K562 (cell line): ENCODE results near the gene TESK1. TPM values are rescaled to one million over a fixed set of nuclear protein-coding genes. Genes with fewer than 3 reads are reported as not detected.

Experiments used
- ATF6 ChIP-seq: sonication (generic); formaldehyde crosslinking; IDR thresholded peaks from 2 replicates; pipeline ENCODE4 v1.4.0; 2020; ENCODE audit warnings: mild to moderate bottlenecking, missing genetic modification reagents
- BACH1 ChIP-seq: fragments of 200-800 bp; sonication (Bioruptor generic); IDR thresholded peaks from 2 replicates; pipeline ENCODE4 v1.6.1; 2016; ENCODE audit warnings: missing genetic modification characterization, missing compliant biosample characterization
- DMBX1 ChIP-seq: fragments of 250-450 bp; sonication (Bioruptor Pico); IDR thresholded peaks from 2 replicates; pipeline ENCODE4 v1.8.0; 2022; ENCODE audit warnings: inconsistent platforms, mild to moderate bottlenecking, moderate library complexity, borderline replicate concordance
- GTF2B ChIP-seq: IDR thresholded peaks from 2 replicates; pipeline ENCODE4 v1.6.1; 2011; ENCODE audit not compliant: insufficient read length; ENCODE audit errors: extremely low read depth
- HEY1 ChIP-seq: fragments of 250-450 bp; sonication (Bioruptor Pico); IDR thresholded peaks from 2 replicates; pipeline ENCODE4 v1.5.0; 2020; ENCODE audit warnings: mild to moderate bottlenecking, moderate library complexity, borderline replicate concordance
- JUNB ChIP-seq: fragments of 450-650 bp; formaldehyde crosslinking; conservative IDR thresholded peaks from 2 replicates; pipeline ENCODE4 v1.4.0; 2020; ENCODE audit warnings: mild to moderate bottlenecking
- MECOM ChIP-seq: fragments of 250-450 bp; sonication (Bioruptor Pico); IDR thresholded peaks from 2 replicates; pipeline ENCODE4 v1.8.0; 2022; ENCODE audit warnings: inconsistent platforms
- MTA3 ChIP-seq: fragments of 450-650 bp; formaldehyde crosslinking; IDR thresholded peaks from 2 replicates; pipeline ENCODE4 v1.6.1; 2017; ENCODE audit warnings: mild to moderate bottlenecking, borderline replicate concordance
- POLR2AphosphoS2 ChIP-seq: IDR thresholded peaks from 2 replicates; pipeline ENCODE4 v1.6.1; 2012; ENCODE audit warnings: low read length, improper control_type of control experiment
- POLR2G ChIP-seq: fragments of 200-400 bp; formaldehyde crosslinking; IDR thresholded peaks from 2 replicates; pipeline ENCODE4 v1.6.1; 2017; ENCODE audit warnings: low read depth, mild to moderate bottlenecking, antibody characterized with exemption, low read length, moderate library complexity
- PRDM10 ChIP-seq: fragments of 450-650 bp; IDR thresholded peaks from 2 replicates; pipeline ENCODE4 v1.6.1; 2018; ENCODE audit not compliant: partially characterized antibody
- TAF15 ChIP-seq: fragments of 200-400 bp; formaldehyde crosslinking; IDR thresholded peaks from 2 replicates; pipeline ENCODE4 v1.6.1; 2017; ENCODE audit warnings: mild to moderate bottlenecking, low read depth, low read length, moderate library complexity
- TBP ChIP-seq: optimal IDR thresholded peaks from 2 replicates; pipeline ENCODE3; 2011; ENCODE audit warnings: low read depth, low read length, improper control_type of control experiment
- THAP12 ChIP-seq: fragments of 250-450 bp; sonication (Bioruptor Pico); IDR thresholded peaks from 2 replicates; pipeline ENCODE4 v1.9.0; 2021; ENCODE audit warnings: mild to moderate bottlenecking, inconsistent platforms
- XRCC4 ChIP-seq: IDR thresholded peaks from one replicate; pipeline ENCODE4 v1.6.1; 2011; ENCODE audit not compliant: insufficient read depth, insufficient read length; ENCODE audit errors: extremely low read depth
- ZC3H4 ChIP-seq: sonication (generic); formaldehyde crosslinking; IDR thresholded peaks from 2 replicates; pipeline ENCODE4 v1.9.0; 2021; ENCODE audit warnings: missing genetic modification reagents, borderline replicate concordance
- ZFP1 ChIP-seq: fragments of 450-650 bp; formaldehyde crosslinking; IDR thresholded peaks from 2 replicates; pipeline ENCODE4 v1.4.0; 2020; ENCODE audit warnings: mild to moderate bottlenecking, mixed read lengths
- polyA plus RNA-seq, 8 experiments: library from polyadenylated mRNA; depleted of rRNA in 4 of 8; stranded (reverse) in 5 of 8; unstranded in 3 of 8; fragments of >200 nt; fragmentation: Nextera tagmentation in 2 of 8; fragmentation: Illumina TruSeq in 1 of 8; extraction: Ambion mirVana in 2 of 8; extraction: Trizol in 1 of 8; gene quantifications; 2 replicates each; pipeline versions ENCODE4 v1.2.1 to v1.2.3, GENCODE V29; 2011 to 2014; ENCODE audit warnings: inconsistent platforms in 1 of 8, missing spikeins in 1 of 8
- total RNA-seq, 7 experiments: library from RNA; depleted of rRNA in 6 of 7; stranded (reverse); fragments of >200 nt in 6 of 7; fragmentation: Illumina TruSeq in 2 of 7; extraction: Trizol in 2 of 7; gene quantifications; 2 replicates each; pipeline versions ENCODE4 v1.2.1 to v1.2.3, GENCODE V29; 2011 to 2021; ENCODE audit warnings: low replicate concordance in 1 of 7

The TESK1 gene
- total and polyA plus RNA-seq, 9 of the 15 experiments (the other 6 are each of a cell fraction or from before 2014, with no cell fraction given): 0.07 to 10.4 (median 4.1) TPM

GRCh38 chr9:35658137-35658967 is 53.3 kb downstream of the TESK1 start, which contains the start of gene CCDC107 (continued):
- peak; percentile 66; the same call in 1 of the 2 replicates for TF ChIP-seq THAP12 (CRISPR knock-in tag)
- TF ChIP-seq GTF2B: no peak
- TF ChIP-seq TBP: no peak
- TF ChIP-seq XRCC4: no peak
- no peak for TF ChIP-seq ZFP1 (CRISPR knock-in tag)
- TF ChIP-seq TAF15: no peak
- TF ChIP-seq JUNB (CRISPR knock-in tag): no peak
- no peak for TF ChIP-seq ATF6 (CRISPR knock-in tag)
- no peak for TF ChIP-seq MECOM (CRISPR knock-in tag)
- TF ChIP-seq ZC3H4 (CRISPR knock-in tag): no peak
- TF ChIP-seq POLR2AphosphoS2: peak; percentile 40; the same call in 1 of the 2 replicates
- TF ChIP-seq HEY1 (CRISPR knock-in tag): no peak
- no peak for TF ChIP-seq PRDM10
- TF ChIP-seq MTA3: peak; percentile 36; the same call in 1 of the 2 replicates
- TF ChIP-seq DMBX1 (CRISPR knock-in tag): no peak
- TF ChIP-seq POLR2G: peak; percentile 89
- TF ChIP-seq BACH1: no peak
